ENCODE results near the gene IGSF21.

The IGSF21 gene

GRCh38 chr1:18241891-18242290 lies 134.3 kb downstream of the IGSF21 start:
- H3K9me3 ChIP-seq (ENCODE audit: control insufficient read depth, insufficient read depth, low read length) = no peaks in the 10 kb centered on the region
- no peaks in the 10 kb centered on the region for H3K36me3 ChIP-seq (ENCODE audit: control insufficient read depth, low read length)
- H3K4me1 ChIP-seq (ENCODE audit: control insufficient read depth, low read length) = no peaks in the 10 kb centered on the region
- no peak overlapping the region for H3K4me2 ChIP-seq (ENCODE audit: low read length)
- H4K20me1 ChIP-seq (ENCODE audit: control insufficient read depth, insufficient read depth, low read depth, low read length) = 0 out of 2 replicates have a peak, but pooled peaks cover 2% of the 10 kb centered on the region
- no peaks in the 10 kb centered on the region for H3K79me2 ChIP-seq (ENCODE audit: control insufficient read depth, low read length)
- H3K9me2 ChIP-seq (replicated peaks; ENCODE audit: control insufficient read depth, low read length) = no peaks in the 10 kb centered on the region
- no peak overlapping the region for H3K27ac ChIP-seq (ENCODE audit: low read depth, low read length)
- TF ChIP-seq CTCF (IDR thresholded peaks at IDR 0.05; ENCODE audit: low read depth, low read length, poor library complexity, severe bottlenecking) (no peak), EZH2phosphoT487 (IDR thresholded peaks at IDR 0.05; ENCODE audit: borderline replicate concordance, low read length) (no peak)
- 0 out of 2 replicates have a peak, but pooled peaks cover 3% of the 10 kb centered on the region for H3K27me3 ChIP-seq (ENCODE audit: control insufficient read depth, low read length)
- no peaks in the 10 kb centered on the region for H3F3A ChIP-seq (ENCODE audit: control insufficient read depth, insufficient read depth)
- H3K4me3 ChIP-seq (ENCODE audit: low read length) = no peak overlapping the region

GRCh38 chr1:18243503-18244175 lies 136.0 kb downstream of the IGSF21 start:
- H3K4me1 ChIP-seq (ENCODE audit: control insufficient read depth, low read length) = no peaks in the 10 kb centered on the region

GRCh38 chr1:18244762-18245161 lies 137.2 kb downstream of the IGSF21 start:
- no peaks in the 10 kb centered on the region for H3K36me3 ChIP-seq (ENCODE audit: control insufficient read depth, low read length)
- no peaks in the 10 kb centered on the region for H3K4me1 ChIP-seq (ENCODE audit: control insufficient read depth, low read length)
- H3K27me3 ChIP-seq (ENCODE audit: control insufficient read depth, low read length) = no peaks in the 10 kb centered on the region
- no peak overlapping the region for H3K4me3 ChIP-seq (ENCODE audit: low read length)
- no peak for TF ChIP-seq CTCF (IDR thresholded peaks at IDR 0.05; ENCODE audit: low read depth, low read length, poor library complexity, severe bottlenecking)
- TF ChIP-seq EZH2phosphoT487 (IDR thresholded peaks at IDR 0.05; ENCODE audit: borderline replicate concordance, low read length) = no peak
- H3K9me2 ChIP-seq (replicated peaks; ENCODE audit: control insufficient read depth, low read length) = no peaks in the 10 kb centered on the region
- H4K20me1 ChIP-seq (ENCODE audit: control insufficient read depth, insufficient read depth, low read depth, low read length) = no peaks in the 10 kb centered on the region
- H3K9me3 ChIP-seq (ENCODE audit: control insufficient read depth, insufficient read depth, low read length) = no peaks in the 10 kb centered on the region
- H3K79me2 ChIP-seq (ENCODE audit: control insufficient read depth, low read length) = no peaks in the 10 kb centered on the region
- H3F3A ChIP-seq (ENCODE audit: control insufficient read depth, insufficient read depth) = no peaks in the 10 kb centered on the region
- no peak overlapping the region for H3K27ac ChIP-seq (ENCODE audit: low read depth, low read length)
- no peak overlapping the region for H3K4me2 ChIP-seq (ENCODE audit: low read length)

More at GRCh38 chr1:18243503-18244175, 136.0 kb downstream of the IGSF21 start:
- H3K9me3 ChIP-seq (ENCODE audit: control insufficient read depth, insufficient read depth, low read length) = no peaks in the 10 kb centered on the region
- no peak overlapping the region for H3K27ac ChIP-seq (ENCODE audit: low read depth, low read length)
- no peaks in the 10 kb centered on the region for H3K36me3 ChIP-seq (ENCODE audit: control insufficient read depth, low read length)
- no peaks in the 10 kb centered on the region for H4K20me1 ChIP-seq (ENCODE audit: control insufficient read depth, insufficient read depth, low read depth, low read length)
- no peaks in the 10 kb centered on the region for H3K9me2 ChIP-seq (replicated peaks; ENCODE audit: control insufficient read depth, low read length)
- H3F3A ChIP-seq (ENCODE audit: control insufficient read depth, insufficient read depth) = no peaks in the 10 kb centered on the region
- TF ChIP-seq EZH2phosphoT487 (IDR thresholded peaks at IDR 0.05; ENCODE audit: borderline replicate concordance, low read length) (no peak), CTCF (IDR thresholded peaks at IDR 0.05; ENCODE audit: low read depth, low read length, poor library complexity, severe bottlenecking) (no peak)
- H3K79me2 ChIP-seq (ENCODE audit: control insufficient read depth, low read length) = no peaks in the 10 kb centered on the region
- no peak overlapping the region for H3K4me2 ChIP-seq (ENCODE audit: low read length)
- no peak overlapping the region for H3K4me3 ChIP-seq (ENCODE audit: low read length)
- 0 out of 2 replicates have a peak, but pooled peaks cover 3% of the 10 kb centered on the region for H3K27me3 ChIP-seq (ENCODE audit: control insufficient read depth, low read length)
